GM12864 (cell line): ENCODE measurements around the gene CST7.

Source experiments
- DNase-seq: peaks from one replicate; pipeline ENCODE4 v3.0.0-alpha.2; 2011; ENCODE audit warnings: low read depth
- H3K4me3 ChIP-seq: 2 replicates; pipeline ENCODE4 v1.5.1; 2011; ENCODE audit warnings: mild to moderate bottlenecking, low read depth, low read length, control low read depth
- CTCF ChIP-seq: IDR thresholded peaks from 2 replicates; pipeline ENCODE4 v1.5.1; 2011; ENCODE audit warnings: low read depth, mild to moderate bottlenecking, moderate library complexity, low read length, control low read depth, inconsistent platforms; ENCODE audit errors: missing control alignments

The CST7 gene

GRCh38 chr20:24962510-24962909 is 13.4 kb downstream of the CST7 start:
- no peak for DNase-seq
- TF ChIP-seq CTCF = no peak
- no peak overlapping the region for H3K4me3 ChIP-seq

- no peak for DNase-seq
- TF ChIP-seq CTCF = no peak
- no peak overlapping the region for H3K4me3 ChIP-seq
These were observed 14.8 kb downstream of the CST7 start for GRCh38 chr20:24963672-24964505.

GRCh38 chr20:24964506-24964840 is 15.4 kb downstream of the CST7 start:
- TF ChIP-seq CTCF = no peak
- DNase-seq = no peak

GRCh38 chr20:24965065-24965919 is 16.2 kb downstream of the CST7 start:
- H3K4me3 ChIP-seq = no peak overlapping the region
- TF ChIP-seq CTCF = no peak
- DNase-seq = no peak

More at GRCh38 chr20:24964506-24964840, 15.4 kb downstream of the CST7 start:
- H3K4me3 ChIP-seq = no peak overlapping the region

GRCh38 chr20:24966317-24967012 is 17.4 kb downstream of the CST7 start:
- TF ChIP-seq CTCF = no peak
- no peak for DNase-seq
- H3K4me3 ChIP-seq = no peak overlapping the region

- DNase-seq = no peak
- no peak overlapping the region for H3K4me3 ChIP-seq
- no peak for TF ChIP-seq CTCF
These were observed 19.3 kb downstream of the CST7 start for GRCh38 chr20:24968278-24968800.
